ENCODE data around the gene TEX29.

DNA sequence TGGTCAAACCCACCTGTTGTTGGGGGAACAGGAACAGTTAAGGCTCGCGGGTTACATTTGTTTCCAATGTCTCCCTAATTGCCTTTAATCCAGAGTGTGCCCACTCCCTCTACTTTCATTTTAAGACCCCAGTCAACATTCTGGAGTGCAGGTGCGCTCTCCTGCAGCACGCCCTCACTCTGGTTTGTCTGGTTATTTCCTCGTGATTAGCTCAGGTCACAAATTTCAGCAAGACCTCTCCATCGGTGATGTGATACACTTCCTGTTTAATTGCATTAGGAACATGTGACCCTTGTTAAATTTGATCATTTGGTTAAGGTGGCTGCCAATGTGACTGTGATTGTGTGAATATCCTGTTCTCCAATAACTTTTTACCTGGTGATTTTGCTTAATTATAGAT lies 53.0 kb downstream of the TEX29 start:
- no peak for TF ChIP-seq CTCF (IDR thresholded peaks at IDR 0.05; ENCODE audit: low read depth, low read length)
- no peak for TF ChIP-seq POLR2A (IDR thresholded peaks at IDR 0.05; ENCODE audit: extremely low read depth, insufficient read length)
- TF ChIP-seq, protein P1, sequence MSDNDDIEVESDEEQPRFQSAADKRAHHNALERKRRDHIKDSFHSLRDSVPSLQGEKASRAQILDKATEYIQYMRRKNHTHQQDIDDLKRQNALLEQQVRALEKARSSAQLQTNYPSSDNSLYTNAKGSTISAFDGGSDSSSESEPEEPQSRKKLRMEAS (IDR thresholded peaks at IDR 0.05; ENCODE audit: low read depth, low read length) = no peak
- no peak for TF ChIP-seq MYC (IDR thresholded peaks at IDR 0.05; ENCODE audit: low read depth, low read length)

Data from NB4 (cell line).